Astrocyte (in vitro differentiated cells and primary cell): ENCODE results near the gene PTPRT.

ENCODE experiments used
- CTCF ChIP-seq: IDR thresholded peaks from 2 replicates; pipeline ENCODE4 v1.5.1; 2011; ENCODE audit warnings: low read depth, mild to moderate bottlenecking, inconsistent platforms, low read length, moderate library complexity; ENCODE audit not compliant: insufficient read depth
- EZH2 ChIP-seq: IDR thresholded peaks from 2 replicates; pipeline ENCODE4 v1.6.1; 2012; ENCODE audit warnings: mild to moderate bottlenecking, low read length, inconsistent platforms; ENCODE audit not compliant: insufficient read depth

- no peak for TF ChIP-seq CTCF
- TF ChIP-seq EZH2, result no peak
These were observed 748.4 kb downstream of the PTPRT start for GRCh38 chr20:42441196-42441863.
